Common myeloid progenitor, CD34-positive (primary cell): ENCODE results near the gene TSBP1.

Source experiments
- CTCF ChIA-PET: fragments of 350-600 bp; sonication (Branson Sonifier 250); formaldehyde crosslinking; loops from one replicate; lab custom pipeline; 2021; ENCODE audit warnings: antibody characterized with exemption; lab: Charles Lee
- POLR2A ChIA-PET: fragments of 350-600 bp; sonication (Branson Sonifier 250); formaldehyde crosslinking; loops from one replicate; lab custom pipeline; 2021; ENCODE audit warnings: antibody characterized with exemption; lab: Charles Lee
- DNase-seq, 3 donors: peaks; one replicate each; pipeline versions ENCODE4 v3.0.0 to v3.0.0-alpha.2; 2013
- H3K27ac ChIP-seq, 2 experiments: 1 replicate in 1 of 2; 2 replicates in 1 of 2; pipeline ENCODE4 v1.7.0; 2013; ENCODE audit warnings: inconsistent platforms in 2 of 2, low read length in 2 of 2, mild to moderate bottlenecking in 2 of 2, low read depth in 1 of 2, moderate library complexity in 1 of 2; ENCODE audit not compliant: severe bottlenecking in 2 of 2, insufficient read depth in 1 of 2, poor library complexity in 1 of 2
- H3K27me3 ChIP-seq, 5 experiments: replicated peaks in 2 of 5; 1 replicate in 3 of 5; 2 replicates in 2 of 5; pipeline versions ENCODE4 v1.6.1 to v1.7.0; 2013; ENCODE audit warnings: low read length in 4 of 5, mild to moderate bottlenecking in 2 of 5, moderate library complexity in 2 of 5, inconsistent platforms in 1 of 5; ENCODE audit not compliant: insufficient read depth in 5 of 5, control insufficient read depth in 4 of 5
- H3K36me3 ChIP-seq, 4 experiments: 1 replicate in 2 of 4; 2 replicates in 2 of 4; pipeline versions ENCODE4 v1.6.1 to v1.7.0; 2013; ENCODE audit warnings: low read length in 3 of 4, control low read depth in 1 of 4, mild to moderate bottlenecking in 1 of 4; ENCODE audit not compliant: control insufficient read depth in 4 of 4, insufficient read depth in 4 of 4
- H3K4me1 ChIP-seq, 4 experiments: 1 replicate in 3 of 4; 2 replicates in 1 of 4; pipeline versions ENCODE4 v1.6.1 to v1.7.1; 2013; ENCODE audit warnings: low read length in 3 of 4, mild to moderate bottlenecking in 3 of 4, control low read depth in 1 of 4, inconsistent platforms in 1 of 4, moderate library complexity in 1 of 4; ENCODE audit not compliant: control insufficient read depth in 4 of 4, insufficient read depth in 4 of 4; ENCODE audit errors: control extremely low read depth in 1 of 4
- H3K4me3 ChIP-seq, 7 experiments: 1 replicate in 4 of 7; 2 replicates in 3 of 7; pipeline versions ENCODE4 v1.5.1 to v1.7.0; 2013; ENCODE audit warnings: mild to moderate bottlenecking in 7 of 7, low read length in 6 of 7, moderate library complexity in 6 of 7, inconsistent platforms in 2 of 7, low read depth in 2 of 7, control low read depth in 1 of 7; ENCODE audit not compliant: insufficient read depth in 4 of 7, control insufficient read depth in 1 of 7; ENCODE audit errors: extremely low read depth in 1 of 7
- H3K9me3 ChIP-seq, 5 experiments: 1 replicate in 4 of 5; 2 replicates in 1 of 5; pipeline versions ENCODE4 v1.6.1 to v1.7.1; 2013; ENCODE audit warnings: low read length in 4 of 5, mild to moderate bottlenecking in 2 of 5, inconsistent platforms in 1 of 5, low read depth in 1 of 5, moderate library complexity in 1 of 5; ENCODE audit not compliant: control insufficient read depth in 4 of 5, insufficient read depth in 2 of 5; ENCODE audit errors: control extremely low read depth in 1 of 5
- WGBS: methylation state at CpG from one replicate; pipeline ENCODE4 v1.1.5; 2013; ENCODE audit not compliant: insufficient coverage; 5-methylcytosine and 5-hydroxymethylcytosine counted together

The TSBP1 gene

DNA sequence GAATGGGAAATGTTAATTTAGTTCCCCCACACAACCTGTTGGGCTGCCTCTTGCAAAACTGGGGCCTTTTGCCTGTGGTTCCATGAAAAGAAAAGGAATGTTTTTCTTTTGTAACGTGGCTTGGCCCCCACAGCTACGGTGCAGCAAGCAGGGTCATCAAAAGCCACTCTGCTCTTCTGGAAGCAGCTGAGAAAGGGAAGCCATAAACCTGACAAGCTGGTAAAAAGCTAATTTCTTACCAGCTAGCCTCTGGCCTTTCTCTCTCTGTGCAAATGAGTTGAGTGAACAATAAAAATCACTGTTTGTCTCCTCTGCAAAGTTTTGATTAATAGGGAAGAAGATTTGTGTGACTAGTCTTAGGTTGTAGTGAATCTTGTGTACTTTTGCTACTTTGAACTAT is 124.3 kb downstream of the TSBP1 start:
- Histone ChIP-seq H3K27me3 (peaks cover 0 to 3% (median 0%) of the 10 kb centered on the region in 5 experiments), H3K4me3 (no peak overlapping the region), H3K27ac (no peak overlapping the region), H3K9me3 (peaks cover 0 to 2% (median 0%) of the 10 kb centered on the region in 5 experiments), H3K36me3 (no peaks in the 10 kb centered on the region), H3K4me1 (peaks cover 0 to 4% (median 4%) of the 10 kb centered on the region in 4 experiments)
- ChIA-PET CTCF (interaction anchor here (1.0 to 2.4 kb wide), 2 partner anchors 12 to 166 kb away, joined by 3 to 8 read pairs; no protein-coding TSS in a partner anchor), POLR2A (no interaction called here)
- 0% methylated on average over 1 of the region's 2 CpGs for WGBS
- no peak for DNase-seq

GRCh38 chr6:32244946-32245398 is 126.7 kb downstream of the TSBP1 start:
- H3K4me1 ChIP-seq = peaks cover 0 to 4% (median 4%) of the 10 kb centered on the region in 4 experiments
- no peaks in the 10 kb centered on the region for H3K36me3 ChIP-seq
- no peak overlapping the region for H3K27ac ChIP-seq
- peaks cover 0 to 3% (median 0%) of the 10 kb centered on the region in 5 experiments for H3K27me3 ChIP-seq
- ChIA-PET CTCF (interaction anchor here (1.0 to 1.7 kb wide), 11 partner anchors 9 to 624 kb away, joined by 3 to 12 read pairs (median 3); partner anchors contain the start of gene GPSM3), POLR2A (interaction anchor here (0.6 kb wide), 1 partner anchor 441 kb away, joined by 4 read pairs; no protein-coding TSS in a partner anchor)
- WGBS = 0% methylated on average over 12 of the region's 14 CpGs
- peaks cover 0 to 2% (median 0%) of the 10 kb centered on the region in 5 experiments for H3K9me3 ChIP-seq
- DNase-seq = peak; percentile 74 to 79 (median 78)
- H3K4me3 ChIP-seq = peak overlapping the region in 3 of 7 experiments; percentile 43 to 46 (median 44)

- no peak for DNase-seq
- Histone ChIP-seq H3K36me3 (no peaks in the 10 kb centered on the region), H3K27ac (no peak overlapping the region), H3K9me3 (peaks cover 0 to 2% (median 0%) of the 10 kb centered on the region in 5 experiments), H3K4me1 (peaks cover 0 to 4% (median 4%) of the 10 kb centered on the region in 4 experiments), H3K27me3 (peaks cover 0 to 3% (median 0%) of the 10 kb centered on the region in 5 experiments), H3K4me3 (no peak overlapping the region)
- ChIA-PET POLR2A (no interaction called here), CTCF (interaction anchor here (0.7 to 1.7 kb wide), 4 partner anchors 12 to 540 kb away, joined by 3 to 12 read pairs (median 5); no protein-coding TSS in a partner anchor)
- WGBS = no CpG with 5 or more reads among the region's 4 CpGs
These were observed 127.4 kb downstream of the TSBP1 start for GRCh38 chr6:32244270-32244669.
